Loucy (cell line): Measurements from ENCODE around the gene SDK1.

Source experiments
- H2AFZ ChIP-seq: fragments of 200-600 bp; sonication (generic); 2 replicates; pipeline ENCODE4 v1.6.0; 2016; ENCODE audit warnings: antibody characterized with exemption, mild to moderate bottlenecking, low read length, moderate library complexity
- H3F3A ChIP-seq: fragments of 200-600 bp; 2 replicates; pipeline ENCODE4 v1.6.0; 2016; ENCODE audit warnings: antibody characterized with exemption, low read depth, mild to moderate bottlenecking
- H3K27me3 ChIP-seq: fragments of 200-600 bp; sonication (generic); 2 replicates; pipeline ENCODE4 v1.6.1; 2014; ENCODE audit warnings: low read length, mild to moderate bottlenecking; ENCODE audit not compliant: insufficient read depth, poor library complexity, severe bottlenecking
- H3K36me3 ChIP-seq: fragments of 200-600 bp; sonication (generic); 2 replicates; pipeline ENCODE4 v1.6.1; 2016; ENCODE audit warnings: low read length; ENCODE audit not compliant: insufficient read depth
- H3K4me1 ChIP-seq: fragments of 200-600 bp; sonication (generic); 2 replicates; pipeline ENCODE4 v1.5.1; 2014; ENCODE audit warnings: low read length, mild to moderate bottlenecking; ENCODE audit not compliant: insufficient read depth, poor library complexity, severe bottlenecking
- H3K4me2 ChIP-seq: fragments of 200-600 bp; sonication (generic); 2 replicates; pipeline ENCODE4 v1.6.0; 2014; ENCODE audit warnings: antibody characterized with exemption, low read length, low read depth, mild to moderate bottlenecking; ENCODE audit not compliant: poor library complexity, severe bottlenecking
- H3K4me3 ChIP-seq: fragments of 200-600 bp; sonication (generic); 2 replicates; pipeline ENCODE4 v1.5.1; 2014; ENCODE audit warnings: low read length, mild to moderate bottlenecking, mixed read lengths; ENCODE audit not compliant: poor library complexity, severe bottlenecking
- H3K79me2 ChIP-seq: fragments of 200-600 bp; sonication (generic); 2 replicates; pipeline ENCODE4 v1.6.1; 2014; ENCODE audit warnings: low read length; ENCODE audit not compliant: insufficient read depth
- H3K9ac ChIP-seq: fragments of 200-600 bp; sonication (generic); 2 replicates; pipeline ENCODE4 v1.6.0; 2014; ENCODE audit warnings: mild to moderate bottlenecking, low read depth, low read length, moderate library complexity; ENCODE audit not compliant: poor library complexity, severe bottlenecking
- H3K9me2 ChIP-seq: fragments of 200-600 bp; sonication (generic); replicated peaks from 2 replicates; pipeline ENCODE4 v1.6.1; 2016; ENCODE audit warnings: low read depth, low read length, mixed read lengths
- H3K9me3 ChIP-seq: fragments of 200-600 bp; sonication (generic); 2 replicates; pipeline ENCODE4 v1.6.1; 2014; ENCODE audit warnings: mild to moderate bottlenecking, antibody characterized with exemption, low read length, low read depth; ENCODE audit not compliant: insufficient read depth
- H4K20me1 ChIP-seq: fragments of 200-600 bp; sonication (generic); 2 replicates; pipeline ENCODE4 v1.6.0; 2014; ENCODE audit warnings: antibody characterized with exemption, low read length, mild to moderate bottlenecking; ENCODE audit not compliant: insufficient read depth, poor library complexity, severe bottlenecking
- CTCF ChIP-seq: fragments of 200-600 bp; sonication (generic); conservative IDR thresholded peaks from 2 replicates; pipeline ENCODE4 v1.5.1; 2014; ENCODE audit warnings: mild to moderate bottlenecking, antibody characterized with exemption, low read length
- EZH2phosphoT487 ChIP-seq: fragments of 200-600 bp; IDR thresholded peaks from 2 replicates; pipeline ENCODE4 v1.6.1; 2018; ENCODE audit warnings: antibody characterized with exemption, mild to moderate bottlenecking, moderate library complexity, borderline replicate concordance

The SDK1 gene

GRCh38 chr7:4076701-4077294, 775.7 kb downstream of the SDK1 start:
- Histone ChIP-seq H3K4me1 (no peaks in the 10 kb centered on the region), H3K27me3 (no peaks in the 10 kb centered on the region), H3F3A (no peaks in the 10 kb centered on the region), H3K9me2 (no peaks in the 10 kb centered on the region), H4K20me1 (no peaks in the 10 kb centered on the region), H3K36me3 (no peaks in the 10 kb centered on the region), H3K4me3 (no peak overlapping the region), H3K9me3 (peaks cover 6% of the 10 kb centered on the region; the same call in 1 of the 2 replicates), H3K4me2 (no peak overlapping the region), H3K9ac (no peak overlapping the region), H3K79me2 (no peaks in the 10 kb centered on the region), H2AFZ (no peak overlapping the region)
- no peak for TF ChIP-seq CTCF
- no peak for TF ChIP-seq EZH2phosphoT487

GRCh38 chr7:4077980-4078379, 776.9 kb downstream of the SDK1 start:
- Histone ChIP-seq H3K27me3 (no peaks in the 10 kb centered on the region), H4K20me1 (no peaks in the 10 kb centered on the region), H3K4me3 (no peak overlapping the region), H3K4me2 (no peak overlapping the region), H3K36me3 (no peaks in the 10 kb centered on the region), H3K9me2 (no peaks in the 10 kb centered on the region), H3K79me2 (no peaks in the 10 kb centered on the region), H3F3A (no peaks in the 10 kb centered on the region), H3K9ac (no peak overlapping the region), H2AFZ (no peak overlapping the region), H3K9me3 (peaks cover 6% of the 10 kb centered on the region; the same call in 1 of the 2 replicates), H3K4me1 (no peaks in the 10 kb centered on the region)
- TF ChIP-seq EZH2phosphoT487 (no peak), CTCF (no peak)

- no peak overlapping the region for H3K9ac ChIP-seq
- no peaks in the 10 kb centered on the region for H3K4me1 ChIP-seq
- no peak overlapping the region for H2AFZ ChIP-seq
- no peak overlapping the region for H3K4me3 ChIP-seq
- H4K20me1 ChIP-seq: no peaks in the 10 kb centered on the region
- no peaks in the 10 kb centered on the region for H3F3A ChIP-seq
- H3K79me2 ChIP-seq: no peaks in the 10 kb centered on the region
- H3K9me2 ChIP-seq: no peaks in the 10 kb centered on the region
- H3K36me3 ChIP-seq: no peaks in the 10 kb centered on the region
- TF ChIP-seq CTCF: no peak
- no peak for TF ChIP-seq EZH2phosphoT487
- H3K9me3 ChIP-seq: peaks cover 6% of the 10 kb centered on the region; the same call in 1 of the 2 replicates
- no peak overlapping the region for H3K4me2 ChIP-seq
- H3K27me3 ChIP-seq: no peaks in the 10 kb centered on the region
These were observed 777.5 kb downstream of the SDK1 start for GRCh38 chr7:4078580-4078979.
